ENCODE results near the gene POLR2J.

DNA sequence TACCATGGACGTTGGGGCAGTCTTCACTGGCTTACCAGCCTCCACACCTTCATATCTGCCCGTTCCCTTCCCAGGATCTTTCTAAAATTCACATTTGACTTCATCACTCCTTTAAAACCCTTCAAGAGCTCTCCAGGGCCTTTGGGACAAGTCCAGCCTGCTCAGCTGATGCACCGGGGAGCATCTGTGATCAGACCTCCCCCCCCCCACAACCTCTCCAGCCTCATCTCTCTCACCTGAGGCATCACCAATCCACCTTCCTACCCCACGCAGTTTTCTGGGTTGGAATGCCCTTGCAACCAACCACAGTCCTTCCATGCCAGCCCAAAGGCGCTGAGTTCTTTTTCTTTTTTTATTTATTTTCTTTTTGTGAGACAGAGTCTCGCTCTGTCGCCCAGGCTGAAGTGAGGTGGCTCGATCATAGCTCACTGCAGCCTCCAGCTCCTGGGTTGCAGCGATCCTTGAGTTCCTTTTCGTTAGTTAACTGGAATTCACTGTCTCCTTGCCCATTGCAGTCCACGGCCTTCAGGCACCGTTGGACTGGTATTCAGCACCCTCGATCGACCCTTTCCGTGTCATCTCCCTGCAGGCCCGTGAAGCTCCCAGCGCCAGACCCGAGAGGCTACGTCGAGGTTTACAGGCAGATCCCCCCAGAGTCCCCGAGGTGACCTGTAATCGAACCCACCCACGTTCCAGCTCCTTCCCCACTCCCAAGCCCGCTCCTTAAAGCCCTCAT is 14.7 kb downstream of the POLR2J start:
- no peak for TF ChIP-seq EZH2 (IDR thresholded peaks at IDR 0.05; ENCODE audit: low read depth, unreplicated experiment)
- TF ChIP-seq, protein P1, sequence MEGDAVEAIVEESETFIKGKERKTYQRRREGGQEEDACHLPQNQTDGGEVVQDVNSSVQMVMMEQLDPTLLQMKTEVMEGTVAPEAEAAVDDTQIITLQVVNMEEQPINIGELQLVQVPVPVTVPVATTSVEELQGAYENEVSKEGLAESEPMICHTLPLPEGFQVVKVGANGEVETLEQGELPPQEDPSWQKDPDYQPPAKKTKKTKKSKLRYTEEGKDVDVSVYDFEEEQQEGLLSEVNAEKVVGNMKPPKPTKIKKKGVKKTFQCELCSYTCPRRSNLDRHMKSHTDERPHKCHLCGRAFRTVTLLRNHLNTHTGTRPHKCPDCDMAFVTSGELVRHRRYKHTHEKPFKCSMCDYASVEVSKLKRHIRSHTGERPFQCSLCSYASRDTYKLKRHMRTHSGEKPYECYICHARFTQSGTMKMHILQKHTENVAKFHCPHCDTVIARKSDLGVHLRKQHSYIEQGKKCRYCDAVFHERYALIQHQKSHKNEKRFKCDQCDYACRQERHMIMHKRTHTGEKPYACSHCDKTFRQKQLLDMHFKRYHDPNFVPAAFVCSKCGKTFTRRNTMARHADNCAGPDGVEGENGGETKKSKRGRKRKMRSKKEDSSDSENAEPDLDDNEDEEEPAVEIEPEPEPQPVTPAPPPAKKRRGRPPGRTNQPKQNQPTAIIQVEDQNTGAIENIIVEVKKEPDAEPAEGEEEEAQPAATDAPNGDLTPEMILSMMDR (conservative IDR thresholded peaks at IDR 0.05; ENCODE audit: low read depth in 2 of 2): no peak
